HG03025 (cell line): ENCODE results near the gene PEX6.

ENCODE experiments used
- ATAC-seq: cut with Tn5 transposase; IDR thresholded peaks from one replicate; pipeline ENCODE4 v1.9.1; 2021; ENCODE audit warnings: mild to moderate bottlenecking, moderate library complexity; ENCODE audit not compliant: unreplicated experiment, low FRiP score

Gene PEX6

GRCh38 chr6:42938428-42938796, 40.6 kb downstream of the PEX6 start:
- no peak for ATAC-seq

DNA sequence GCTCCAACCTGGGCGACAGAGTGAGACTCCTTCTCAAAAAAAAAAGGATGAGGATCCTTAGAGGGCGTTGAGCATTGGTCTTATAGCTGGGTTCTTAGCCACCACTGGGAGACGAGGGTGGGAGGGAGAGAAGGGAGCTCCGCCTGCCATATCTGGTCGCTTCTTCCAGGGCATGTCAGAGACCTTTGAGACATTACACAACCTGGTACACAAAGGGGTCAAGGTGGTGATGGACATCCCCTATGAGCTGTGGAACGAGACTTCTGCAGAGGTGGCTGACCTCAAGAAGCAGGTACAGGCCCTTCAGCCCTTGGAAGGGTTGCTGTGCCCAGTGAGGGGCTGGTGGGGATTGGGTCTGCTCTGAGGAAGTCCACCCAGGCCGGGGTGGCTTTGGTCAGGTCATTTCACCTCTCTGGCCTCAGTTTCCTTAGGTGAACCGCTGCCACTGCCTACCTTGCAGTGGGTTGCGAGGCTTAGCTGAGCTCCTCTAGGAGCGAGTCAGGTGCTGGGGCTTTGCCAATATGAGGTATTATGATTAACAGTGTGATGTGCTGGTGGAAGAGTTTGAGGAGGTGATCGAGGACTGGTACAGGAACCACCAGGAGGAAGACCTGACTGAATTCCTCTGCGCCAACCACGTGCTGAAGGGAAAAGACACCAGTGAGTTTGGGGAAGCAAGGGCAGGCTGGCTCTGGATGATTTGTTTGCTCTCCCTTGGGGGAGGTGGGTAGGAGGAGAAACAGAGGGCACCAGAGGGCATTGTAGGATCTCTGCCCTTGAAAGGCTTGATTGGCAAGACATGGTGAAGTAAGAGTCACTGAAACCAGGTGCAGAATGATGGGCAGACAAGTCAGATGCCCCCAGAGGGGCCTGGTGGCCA, 41.2 kb downstream of the PEX6 start:
- ATAC-seq: no peak

- ATAC-seq: no peak
Observed at GRCh38 chr6:42936398-42936797, 42.6 kb downstream of the PEX6 start.

GRCh38 chr6:42935322-42935721, 43.7 kb downstream of the PEX6 start:
- ATAC-seq: no peak

DNA sequence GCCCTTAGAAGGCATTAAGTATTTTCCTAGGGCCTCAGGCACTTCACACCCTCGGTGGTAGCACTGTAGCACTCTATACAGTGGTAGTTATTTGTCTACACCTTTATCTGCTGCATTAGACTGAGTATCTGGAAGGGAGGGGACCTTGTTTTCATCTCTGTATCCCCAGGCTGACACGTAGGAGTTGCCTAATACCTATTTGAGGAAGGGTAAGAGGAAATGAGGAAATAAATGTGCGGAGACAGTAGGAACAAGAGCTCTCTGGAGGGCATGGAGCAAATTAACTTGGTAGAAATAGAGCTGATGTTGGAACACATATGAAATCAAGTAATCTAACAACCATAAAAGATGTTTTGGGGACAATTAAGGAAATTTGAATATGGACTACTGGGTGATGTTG, 45.8 kb downstream of the PEX6 start:
- no peak for ATAC-seq

GRCh38 chr6:42932412-42932811, 46.6 kb downstream of the PEX6 start:
- no peak for ATAC-seq

DNA sequence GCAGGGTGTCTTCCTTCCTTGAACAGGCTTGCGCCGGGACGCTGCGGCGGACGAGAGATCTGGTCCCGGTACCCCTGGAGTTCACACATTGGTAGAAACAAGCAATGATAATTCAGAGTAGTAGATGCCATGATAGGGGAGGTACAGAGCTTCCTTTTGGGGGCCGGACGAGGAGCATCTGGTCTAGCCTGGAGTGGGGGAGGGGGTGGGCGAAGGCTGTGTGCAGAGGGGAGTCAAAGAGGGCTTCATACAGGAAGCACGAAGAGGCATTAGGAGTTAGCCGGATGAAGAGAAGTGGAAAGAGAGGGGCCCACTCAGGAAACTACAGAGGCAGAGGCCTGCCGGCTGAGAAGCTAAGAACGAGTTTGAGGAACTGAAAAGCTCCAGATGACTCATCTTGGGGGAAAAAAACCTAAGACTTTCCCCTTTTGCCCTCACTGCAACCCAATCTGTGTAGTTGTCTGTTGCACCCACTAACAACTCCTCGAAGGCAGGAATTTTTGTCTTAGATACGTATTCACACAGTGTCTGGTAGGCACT, 49.1 kb downstream of the PEX6 start:
- ATAC-seq: peak; percentile 35

GRCh38 chr6:42928986-42929820, 49.8 kb downstream of the PEX6 start, which contains the start of gene CNPY3:
CNPY3 (plus strand) TSS chr6:42929480; CDS start chr6:42929571, 91 bp downstream.
- ATAC-seq: peak; percentile 74

DNA sequence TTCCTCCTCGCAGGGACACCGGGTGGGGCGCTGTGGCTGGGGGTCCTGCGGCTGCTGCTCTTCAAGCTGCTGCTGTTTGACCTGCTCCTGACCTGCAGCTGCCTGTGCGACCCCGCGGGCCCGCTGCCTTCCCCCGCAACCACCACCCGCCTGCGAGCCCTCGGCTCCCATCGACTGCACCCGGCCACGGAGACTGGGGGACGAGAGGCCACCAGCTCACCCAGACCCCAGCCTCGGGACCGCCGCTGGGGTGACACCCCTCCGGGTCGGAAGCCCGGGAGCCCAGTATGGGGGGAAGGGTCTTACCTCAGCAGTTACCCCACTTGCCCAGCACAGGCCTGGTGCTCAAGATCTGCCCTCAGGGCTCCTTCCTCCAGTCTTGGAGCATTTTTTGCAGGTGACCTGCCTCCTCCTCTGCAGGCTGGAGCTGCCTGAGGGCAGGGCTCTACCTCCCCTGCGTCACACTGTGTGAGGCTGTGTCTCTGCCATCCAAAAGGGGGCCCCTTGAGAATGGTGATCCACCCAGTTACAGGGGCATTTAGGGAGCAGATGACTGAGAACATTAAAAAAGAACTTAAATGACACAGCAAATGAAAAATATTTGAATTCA, 53.6 kb downstream of the PEX6 start:
- no peak for ATAC-seq

DNA sequence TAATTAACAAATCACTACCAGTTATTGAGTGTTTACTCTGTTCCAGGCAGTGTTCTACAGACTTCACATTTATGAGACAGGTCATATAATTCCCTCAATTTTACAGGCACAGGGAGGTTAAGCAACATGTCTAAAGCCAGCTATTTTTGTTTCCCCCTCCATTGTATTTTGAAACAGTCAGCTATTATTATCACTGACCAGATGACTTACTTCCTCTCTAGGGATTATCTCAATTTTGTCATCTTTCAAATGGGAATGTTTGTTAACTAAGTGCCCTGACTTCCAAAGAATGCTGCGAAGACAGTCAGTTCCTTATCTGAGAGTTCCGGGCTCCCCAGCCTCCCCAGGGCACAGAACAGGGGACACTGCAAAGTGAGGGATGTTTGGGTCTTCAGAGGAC, 55.3 kb downstream of the PEX6 start:
- no peak for ATAC-seq

GRCh38 chr6:42921801-42922200, 57.2 kb downstream of the PEX6 start:
- no peak for ATAC-seq

GRCh38 chr6:42916288-42916687, 62.7 kb downstream of the PEX6 start:
- no peak for ATAC-seq

- no peak for ATAC-seq
Observed at GRCh38 chr6:42915732-42916131, 63.2 kb downstream of the PEX6 start, which contains the start of gene PTCRA. PTCRA (plus strand) TSS chr6:42916053; CDS start chr6:42916070, 17 bp downstream.

- no peak for ATAC-seq
Observed at GRCh38 chr6:42914546-42914945, 64.4 kb downstream of the PEX6 start.
